HepG2 (cell line): ENCODE data around the gene AAR2. TPM values are rescaled to one million over a fixed set of nuclear protein-coding genes. Genes with fewer than 3 reads are reported as not detected.

Experiments used
- ATAC-seq: fragments of 200-7000 bp; cut with Tn5 transposase; 3 replicates; pipeline ENCODE4 v1.9.1; 2020; ENCODE audit warnings: mild to moderate bottlenecking, moderate library complexity
- BruUV-seq: library from RNA; stranded (reverse); fragments of 400-500 nt; replicated peaks from 2 replicates; lab custom pipeline; 2021; lab: Mats Ljungman, UMichigan
- CTCF ChIA-PET: fragments of 300-600 bp; formaldehyde crosslinking; extraction: SDS; loops from one replicate; lab custom pipeline; 2021; ENCODE audit warnings: low total read pairs, inconsistent platforms, low intra/inter-chr PET ratio; lab: Yijun Ruan, JAX
- POLR2A ChIA-PET: fragments of 350-600 bp; sonication (Branson Sonifier 250); formaldehyde crosslinking; loops from one replicate; lab custom pipeline; 2020; ENCODE audit warnings: antibody characterized with exemption, inconsistent platforms; lab: Yijun Ruan, JAX
- DNase-seq: peaks from one replicate; pipeline ENCODE4 v3.0.0-alpha.2; 2015; ENCODE audit warnings: low spot score
- FAIRE-seq: peaks from 3 replicates; lab custom pipeline; 2011; peaks lifted over from hg19 to GRCh38; lab: Jason Lieb, UNC
- H2AFZ ChIP-seq: one replicate; pipeline ENCODE4 v1.6.1; 2011; ENCODE audit warnings: low read length, inconsistent platforms
- H3K27ac ChIP-seq: fragments of 300-600 bp; 3 replicates; pipeline ENCODE4 v1.8.0; 2011; ENCODE audit warnings: mixed run types, mild to moderate bottlenecking, mixed read lengths, low read length, inconsistent platforms; ENCODE audit not compliant: insufficient read depth; ENCODE audit errors: extremely low read length
- H3K27me3 ChIP-seq, 2 experiments: fragments of 200-600 bp in 1 of 2; 2 replicates in 1 of 2; 3 replicates in 1 of 2; pipeline versions ENCODE4 v1.6.0 to v1.8.0; 2011; ENCODE audit warnings: low read length in 2 of 2, mild to moderate bottlenecking in 2 of 2, moderate library complexity in 2 of 2, inconsistent platforms in 1 of 2; ENCODE audit not compliant: insufficient read depth in 2 of 2, control insufficient read depth in 1 of 2
- H3K36me3 ChIP-seq, 2 experiments: fragments of 200-600 bp in 1 of 2; replicated peaks in 1 of 2; 2 replicates in 1 of 2; 3 replicates in 1 of 2; pipeline versions ENCODE4 v1.5.1 to v1.8.0; 2011; ENCODE audit warnings: low read length in 2 of 2, inconsistent platforms in 1 of 2; ENCODE audit not compliant: insufficient read depth in 2 of 2, control insufficient read depth in 1 of 2
- H3K4me1 ChIP-seq: 2 replicates; pipeline ENCODE4 v1.5.1; 2012; ENCODE audit warnings: low read length, inconsistent platforms; ENCODE audit not compliant: insufficient read depth
- H3K4me2 ChIP-seq: 2 replicates; pipeline ENCODE4 v1.6.0; 2011; ENCODE audit warnings: low read depth, low read length, inconsistent platforms
- H3K4me3 ChIP-seq, 3 experiments: fragments of 200-600 bp in 1 of 3; sonication (generic), shearing (Covaris generic) in 1 of 3; replicated peaks in 1 of 3; 2 replicates each; pipeline ENCODE4 v1.5.1; 2011 to 2016; ENCODE audit warnings: low read length in 3 of 3, inconsistent platforms in 2 of 3, low read depth in 2 of 3, mild to moderate bottlenecking in 2 of 3, control low read depth in 1 of 3, mixed read lengths in 1 of 3; ENCODE audit not compliant: insufficient read depth in 1 of 3
- H3K79me2 ChIP-seq: one replicate; pipeline ENCODE4 v1.6.1; 2011; ENCODE audit warnings: low read length, inconsistent platforms; ENCODE audit not compliant: insufficient read depth
- H3K9ac ChIP-seq: 2 replicates; pipeline ENCODE4 v1.6.0; 2011; ENCODE audit warnings: mild to moderate bottlenecking, low read depth, low read length, inconsistent platforms; ENCODE audit not compliant: insufficient read depth
- H3K9me3 ChIP-seq: 2 replicates; pipeline ENCODE4 v1.5.1; 2012; ENCODE audit warnings: mild to moderate bottlenecking, low read length
- H4K20me1 ChIP-seq: 2 replicates; pipeline ENCODE4 v1.6.0; 2011; ENCODE audit warnings: inconsistent platforms, mild to moderate bottlenecking, low read length, moderate library complexity; ENCODE audit not compliant: insufficient read depth
- FOXA1 ChIP-seq, 2 experiments: fragments of 450-650 bp in 1 of 2; sonication (generic) in 1 of 2; formaldehyde crosslinking in 1 of 2; IDR thresholded peaks; 2 replicates each; pipeline versions ENCODE4 v1.4.0 to v1.6.1; 2016 to 2020; ENCODE audit warnings: missing genetic modification reagents in 1 of 2
- KAT2B ChIP-seq: fragments of 150-350 bp; IDR thresholded peaks from 2 replicates; pipeline ENCODE4 v1.6.1; 2014; ENCODE audit warnings: low read depth, low read length, borderline replicate concordance
- WGBS: methylation state at CpG from one replicate; pipeline ENCODE4 v1.1.6; 2017; ENCODE audit warnings: low lambda C conversion rate; 5-methylcytosine and 5-hydroxymethylcytosine counted together
- in situ Hi-C: cut with HindIII; loops from 2 replicates; pipeline ENCODE4 v1.10.0; 2017; ENCODE audit warnings: low pct_unique_long_range_greater_than_20kb; ENCODE audit not compliant: extremely low pct_ligation_motif_present
- intact Hi-C: fragments of 100-400 bp; cut with micrococcal nuclease; formaldehyde crosslinking; loops from one replicate; pipeline ENCODE4 v1.10.0; 2022; ENCODE audit not compliant: unreplicated experiment
- polyA plus RNA-seq, 8 experiments: library from polyadenylated mRNA; depleted of rRNA in 3 of 8; stranded (reverse) in 7 of 8; unstranded in 1 of 8; fragments of >200 nt; fragmentation: Illumina TruSeq in 4 of 8; extraction: Trizol in 4 of 8; gene quantifications; 2 replicates each; pipeline versions ENCODE4 v1.2.1 to v1.2.3, GENCODE V29; 2011 to 2016; ENCODE audit warnings: low read depth in 4 of 8, missing spikeins in 1 of 8, mixed read lengths in 1 of 8; ENCODE audit not compliant: insufficient read depth in 1 of 8
- total RNA-seq, 5 experiments: library from RNA; depleted of rRNA; stranded (reverse); fragments of >200 nt; fragmentation: Illumina TruSeq; extraction: Trizol; gene quantifications; 2 replicates each; pipeline ENCODE4 v1.2.3, GENCODE V29; 2016; ENCODE audit warnings: low read depth in 1 of 5
- TF ChIP-seq, protein P1 (sequence below): sonication (generic); formaldehyde crosslinking; IDR thresholded peaks from 2 replicates; pipeline ENCODE4 v1.4.0; 2020; ENCODE audit warnings: mild to moderate bottlenecking, missing genetic modification reagents
- TF ChIP-seq, protein P2 (sequence below): sonication (generic); formaldehyde crosslinking; IDR thresholded peaks from 2 replicates; pipeline ENCODE4 v1.4.0; 2020; ENCODE audit warnings: missing genetic modification reagents, borderline replicate concordance

The AAR2 gene
- total and polyA plus RNA-seq, 2 of the 13 experiments (the other 11 are each of a cell fraction or from before 2014, with no cell fraction given) = 45.2 to 46.2 TPM

DNA sequence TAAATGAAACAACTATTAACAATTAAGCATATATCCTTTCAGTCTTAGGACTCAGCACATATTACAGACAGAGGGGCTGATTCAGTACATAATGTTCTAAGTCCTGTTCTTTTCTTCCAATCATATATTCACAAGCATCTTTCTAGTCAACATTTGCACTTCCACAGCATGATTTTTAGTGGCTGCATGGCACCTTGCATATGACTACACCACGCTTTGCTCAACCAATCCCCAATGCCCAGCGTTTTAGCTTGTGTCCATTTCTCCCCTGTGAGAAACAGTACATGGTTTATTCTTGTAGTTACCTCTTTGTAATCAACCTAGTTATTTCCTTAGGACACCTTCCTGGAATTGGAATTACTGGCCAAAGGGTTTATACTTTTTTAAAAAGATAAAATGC is 33.2 kb downstream of the AAR2 start:
- no peak overlapping the region for H2AFZ ChIP-seq
- no peaks in the 10 kb centered on the region for H3K36me3 ChIP-seq
- H3K4me2 ChIP-seq = no peak overlapping the region
- no peak overlapping the region for H3K9ac ChIP-seq
- FAIRE-seq (no peak), DNase-seq (no peak), ATAC-seq (no peak)
- no TSS peak for BruUV-seq
- no peaks in the 10 kb centered on the region for H4K20me1 ChIP-seq
- 18% methylated on average over 2 of the region's 2 CpGs for WGBS
- H3K4me1 ChIP-seq = peaks cover 41% of the 10 kb centered on the region
- ChIA-PET POLR2A (interaction anchor here (3.5 kb wide), 1 partner anchor 11 kb away, joined by 10 read pairs; no protein-coding TSS in a partner anchor), CTCF (no interaction called here)
- no peaks in the 10 kb centered on the region for H3K9me3 ChIP-seq
- intact Hi-C loops (no loop called here), in situ Hi-C loops (no loop called here)
- no peak overlapping the region for H3K4me3 ChIP-seq
- no peak overlapping the region for H3K27ac ChIP-seq
- TF ChIP-seq, protein P1, sequence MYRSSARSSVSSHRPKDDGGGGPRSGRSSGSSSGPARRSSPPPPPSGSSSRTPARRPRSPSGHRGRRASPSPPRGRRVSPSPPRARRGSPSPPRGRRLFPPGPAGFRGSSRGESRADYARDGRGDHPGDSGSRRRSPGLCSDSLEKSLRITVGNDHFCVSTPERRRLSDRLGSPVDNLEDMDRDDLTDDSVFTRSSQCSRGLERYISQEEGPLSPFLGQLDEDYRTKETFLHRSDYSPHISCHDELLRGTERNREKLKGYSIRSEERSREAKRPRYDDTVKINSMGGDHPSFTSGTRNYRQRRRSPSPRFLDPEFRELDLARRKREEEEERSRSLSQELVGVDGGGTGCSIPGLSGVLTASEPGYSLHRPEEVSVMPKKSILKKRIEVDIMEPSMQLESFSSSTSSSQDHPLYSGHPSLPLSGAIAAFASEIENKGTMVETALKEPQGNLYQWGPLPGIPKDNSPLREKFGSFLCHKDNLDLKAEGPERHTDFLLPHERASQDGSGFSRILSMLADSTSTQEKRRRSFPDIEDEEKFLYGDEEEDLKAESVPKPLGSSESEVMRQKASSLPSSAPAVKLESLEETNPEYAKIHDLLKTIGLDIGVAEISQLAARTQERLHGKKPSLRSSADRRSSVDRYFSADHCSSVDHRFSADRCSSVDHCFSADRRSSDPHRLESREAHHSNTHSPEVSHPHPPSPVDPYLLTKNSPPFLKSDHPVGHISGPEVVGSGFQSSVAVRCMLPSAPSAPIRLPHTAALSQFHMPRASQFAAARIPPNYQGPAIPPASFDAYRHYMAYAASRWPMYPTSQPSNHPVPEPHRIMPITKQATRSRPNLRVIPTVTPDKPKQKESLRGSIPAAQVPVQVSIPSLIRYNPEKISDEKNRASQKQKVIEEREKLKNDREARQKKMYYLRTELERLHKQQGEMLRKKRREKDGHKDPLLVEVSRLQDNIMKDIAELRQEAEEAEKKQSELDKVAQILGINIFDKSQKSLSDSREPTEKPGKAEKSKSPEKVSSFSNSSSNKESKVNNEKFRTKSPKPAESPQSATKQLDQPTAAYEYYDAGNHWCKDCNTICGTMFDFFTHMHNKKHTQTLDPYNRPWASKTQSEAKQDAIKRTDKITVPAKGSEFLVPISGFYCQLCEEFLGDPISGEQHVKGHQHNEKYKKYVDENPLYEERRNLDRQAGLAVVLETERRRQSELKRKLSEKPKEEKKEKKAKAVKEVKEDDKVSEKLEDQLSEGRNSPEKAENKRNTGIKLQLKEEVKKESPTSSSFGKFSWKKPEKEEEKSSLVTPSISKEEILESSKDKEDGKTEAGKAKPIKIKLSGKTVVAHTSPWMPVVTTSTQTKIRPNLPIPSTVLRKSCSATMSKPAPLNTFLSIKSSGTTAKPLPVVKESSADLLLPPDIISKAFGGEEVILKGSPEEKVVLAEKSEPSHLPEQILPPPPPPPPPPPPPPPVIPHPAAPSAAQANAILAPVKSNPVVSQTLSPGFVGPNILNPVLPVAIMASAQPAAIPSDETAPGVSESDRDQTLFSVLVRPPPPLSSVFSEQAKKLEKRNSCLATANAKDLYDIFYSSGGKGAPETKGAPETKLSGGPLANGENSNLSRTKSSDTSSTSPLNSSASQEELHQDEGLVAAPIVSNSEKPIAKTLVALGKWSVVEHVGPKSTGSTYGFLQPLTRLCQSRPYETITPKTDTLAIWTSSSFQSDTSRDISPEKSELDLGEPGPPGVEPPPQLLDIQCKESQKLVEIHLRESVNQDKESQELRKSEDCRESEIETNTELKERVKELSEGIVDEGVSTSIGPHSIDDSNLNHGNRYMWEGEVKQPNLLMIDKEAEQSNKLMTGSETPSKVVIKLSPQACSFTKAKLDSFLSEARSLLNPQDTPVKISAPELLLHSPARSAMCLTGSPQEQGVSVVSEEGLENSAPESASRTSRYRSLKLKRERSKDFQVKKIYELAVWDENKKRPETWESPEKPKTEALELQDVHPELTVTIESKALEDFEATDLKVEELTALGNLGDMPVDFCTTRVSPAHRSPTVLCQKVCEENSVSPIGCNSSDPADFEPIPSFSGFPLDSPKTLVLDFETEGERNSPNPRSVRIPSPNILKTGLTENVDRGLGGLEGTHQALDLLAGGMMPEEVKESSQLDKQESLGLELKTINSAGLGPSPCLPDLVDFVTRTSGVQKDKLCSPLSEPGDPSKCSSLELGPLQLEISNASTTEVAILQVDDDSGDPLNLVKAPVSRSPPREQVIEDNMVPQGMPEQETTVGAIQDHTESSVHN = no peak
- TF ChIP-seq FOXA1 (IDR thresholded peaks at IDR 0.05) = no peak
- no peak for TF ChIP-seq FOXA1 (CRISPR knock-in tag; IDR thresholded peaks at IDR 0.05)
- TF ChIP-seq KAT2B = no peak
- TF ChIP-seq, protein P2, sequence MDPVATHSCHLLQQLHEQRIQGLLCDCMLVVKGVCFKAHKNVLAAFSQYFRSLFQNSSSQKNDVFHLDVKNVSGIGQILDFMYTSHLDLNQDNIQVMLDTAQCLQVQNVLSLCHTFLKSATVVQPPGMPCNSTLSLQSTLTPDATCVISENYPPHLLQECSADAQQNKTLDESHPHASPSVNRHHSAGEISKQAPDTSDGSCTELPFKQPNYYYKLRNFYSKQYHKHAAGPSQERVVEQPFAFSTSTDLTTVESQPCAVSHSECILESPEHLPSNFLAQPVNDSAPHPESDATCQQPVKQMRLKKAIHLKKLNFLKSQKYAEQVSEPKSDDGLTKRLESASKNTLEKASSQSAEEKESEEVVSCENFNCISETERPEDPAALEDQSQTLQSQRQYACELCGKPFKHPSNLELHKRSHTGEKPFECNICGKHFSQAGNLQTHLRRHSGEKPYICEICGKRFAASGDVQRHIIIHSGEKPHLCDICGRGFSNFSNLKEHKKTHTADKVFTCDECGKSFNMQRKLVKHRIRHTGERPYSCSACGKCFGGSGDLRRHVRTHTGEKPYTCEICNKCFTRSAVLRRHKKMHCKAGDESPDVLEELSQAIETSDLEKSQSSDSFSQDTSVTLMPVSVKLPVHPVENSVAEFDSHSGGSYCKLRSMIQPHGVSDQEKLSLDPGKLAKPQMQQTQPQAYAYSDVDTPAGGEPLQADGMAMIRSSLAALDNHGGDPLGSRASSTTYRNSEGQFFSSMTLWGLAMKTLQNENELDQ (CRISPR knock-in tag) = no peak
- peaks cover 7 to 43% of the 10 kb centered on the region in 2 experiments for H3K27me3 ChIP-seq
- H3K79me2 ChIP-seq = peaks cover 3% of the 10 kb centered on the region
